RWPE2 (cell line): ENCODE measurements around the gene CKMT1B.
A peak's percentile ranks its signal among the peaks of the same experiment; 100 is the strongest.
"Not testable (repeated sequence)": the region's sequence is repeated elsewhere in the genome, so short reads cannot be mapped to it uniquely, and the experiment has no call there.

Experiments used
- ATAC-seq: fragments of 200-7000 bp; cut with Tn5 transposase; 3 replicates; pipeline ENCODE4 v1.9.1; 2021; ENCODE audit warnings: low read depth
- DNase-seq: peaks from one replicate; pipeline ENCODE4 v3.0.0-alpha.2; 2020; ENCODE audit warnings: low spot score
- H3K27ac ChIP-seq: fragments of 450-650 bp; 2 replicates; pipeline ENCODE4 v1.5.1; 2017; ENCODE audit warnings: mild to moderate bottlenecking; ENCODE audit not compliant: poor library complexity, severe bottlenecking
- H3K27me3 ChIP-seq: fragments of 250-450 bp; sonication (Bioruptor Pico); 2 replicates; pipeline ENCODE4 v1.5.1; 2021; ENCODE audit warnings: mild to moderate bottlenecking, moderate library complexity; ENCODE audit not compliant: insufficient read depth, poor library complexity, severe bottlenecking
- H3K36me3 ChIP-seq: fragments of 250-450 bp; sonication (Bioruptor Pico); 2 replicates; pipeline ENCODE4 v1.5.1; 2020; ENCODE audit warnings: low read depth, mild to moderate bottlenecking, moderate library complexity
- H3K4me1 ChIP-seq: fragments of 250-450 bp; sonication (Bioruptor Pico); 2 replicates; pipeline ENCODE4 v1.5.1; 2021; ENCODE audit warnings: mild to moderate bottlenecking, moderate library complexity; ENCODE audit not compliant: insufficient read depth, poor library complexity, severe bottlenecking
- H3K4me3 ChIP-seq: fragments of 250-450 bp; sonication (Bioruptor Pico); 2 replicates; pipeline ENCODE4 v1.5.1; 2021; ENCODE audit warnings: mild to moderate bottlenecking, moderate library complexity; ENCODE audit not compliant: severe bottlenecking
- H3K9me3 ChIP-seq: fragments of 250-450 bp; sonication (Bioruptor Pico); 2 replicates; pipeline ENCODE4 v1.5.1; 2021; ENCODE audit warnings: mild to moderate bottlenecking, moderate library complexity; ENCODE audit not compliant: severe bottlenecking
- CTCF ChIP-seq: fragments of 450-650 bp; IDR thresholded peaks from one replicate; pipeline ENCODE4 v1.5.1; 2017; ENCODE audit warnings: mild to moderate bottlenecking, moderate library complexity; ENCODE audit not compliant: poor library complexity, severe bottlenecking

The CKMT1B gene

GRCh38 chr15:43552256-43552655 lies 41.6 kb upstream of the CKMT1B start:
- no peak for DNase-seq

GRCh38 chr15:43552986-43553385 lies 40.8 kb upstream of the CKMT1B start:
- no peak for ATAC-seq
- peaks cover 56% of the 10 kb centered on the region for H3K36me3 ChIP-seq

More at GRCh38 chr15:43552256-43552655, 41.6 kb upstream of the CKMT1B start:
- TF ChIP-seq CTCF = no peak
- Histone ChIP-seq H3K36me3 (peaks cover 58% of the 10 kb centered on the region), H3K27me3 (no peaks in the 10 kb centered on the region), H3K4me1 (no peaks in the 10 kb centered on the region), H3K9me3 (no peaks in the 10 kb centered on the region), H3K4me3 (no peak overlapping the region), H3K27ac (no peak overlapping the region)
- no peak for ATAC-seq

GRCh38 chr15:43562753-43563152 lies 31.1 kb upstream of the CKMT1B start:
- not testable (repeated sequence) for H3K27ac ChIP-seq, H3K4me1 ChIP-seq, H3K27me3 ChIP-seq, DNase-seq, H3K4me3 ChIP-seq, H3K9me3 ChIP-seq, ATAC-seq
- H3K36me3 ChIP-seq = peaks cover 15% of the 10 kb centered on the region

More at GRCh38 chr15:43552986-43553385, 40.8 kb upstream of the CKMT1B start:
- H3K27ac ChIP-seq = no peak overlapping the region
- no peaks in the 10 kb centered on the region for H3K4me1 ChIP-seq
- no peaks in the 10 kb centered on the region for H3K9me3 ChIP-seq
- no peak for TF ChIP-seq CTCF
- DNase-seq = no peak
- H3K27me3 ChIP-seq = no peaks in the 10 kb centered on the region
- H3K4me3 ChIP-seq = no peak overlapping the region

- DNase-seq, H3K4me3 ChIP-seq, H3K9me3 ChIP-seq, H3K4me1 ChIP-seq, ATAC-seq, H3K36me3 ChIP-seq, H3K27me3 ChIP-seq, H3K27ac ChIP-seq: not testable (repeated sequence)
Observed at GRCh38 chr15:43563793-43564192, 30.0 kb upstream of the CKMT1B start.

GRCh38 chr15:43566615-43567014 lies 27.2 kb upstream of the CKMT1B start:
- H3K9me3 ChIP-seq, H3K27me3 ChIP-seq: not testable (repeated sequence)
- peak; percentile 74 for ATAC-seq

GRCh38 chr15:43574607-43575006 lies 19.2 kb upstream of the CKMT1B start:
- not testable (repeated sequence) for ATAC-seq, H3K27me3 ChIP-seq, H3K4me3 ChIP-seq, H3K4me1 ChIP-seq, H3K27ac ChIP-seq, H3K36me3 ChIP-seq, DNase-seq, H3K9me3 ChIP-seq

More at GRCh38 chr15:43566615-43567014, 27.2 kb upstream of the CKMT1B start:
- not testable (repeated sequence) for H3K27ac ChIP-seq, H3K4me3 ChIP-seq, H3K36me3 ChIP-seq, DNase-seq, H3K4me1 ChIP-seq

- not testable (repeated sequence) for H3K27me3 ChIP-seq, H3K4me1 ChIP-seq, H3K36me3 ChIP-seq, DNase-seq, H3K9me3 ChIP-seq, H3K4me3 ChIP-seq, H3K27ac ChIP-seq
- ATAC-seq = peak; percentile 84
Observed at GRCh38 chr15:43589778-43590466, 3.9 kb upstream of the CKMT1B start, which contains the start of gene PPIP5K1. Gene PPIP5K1, minus strand, starts transcription at chr15:43590208. Its CDS starts 5,704 bp downstream, at chr15:43584504.

- peak; percentile 19 for ATAC-seq
- H3K9me3 ChIP-seq, DNase-seq: not testable (repeated sequence)
Observed at GRCh38 chr15:43592841-43593240, 986 bp upstream of the CKMT1B start.

GRCh38 chr15:43599131-43599530 lies 5.3 kb downstream of the CKMT1B start:
- not testable (repeated sequence) for H3K27me3 ChIP-seq, H3K4me3 ChIP-seq, H3K36me3 ChIP-seq, H3K27ac ChIP-seq, H3K9me3 ChIP-seq, H3K4me1 ChIP-seq, DNase-seq, ATAC-seq

More at GRCh38 chr15:43592841-43593240, 986 bp upstream of the CKMT1B start:
- H3K27ac ChIP-seq, H3K36me3 ChIP-seq, H3K4me1 ChIP-seq, H3K27me3 ChIP-seq, H3K4me3 ChIP-seq: not testable (repeated sequence)

GRCh38 chr15:43600200-43600599 lies 6.4 kb downstream of the CKMT1B start:
- H3K27ac ChIP-seq, ATAC-seq: not testable (repeated sequence)

More at GRCh38 chr15:43600200-43600599, 6.4 kb downstream of the CKMT1B start:
- not testable (repeated sequence) for H3K36me3 ChIP-seq, H3K27me3 ChIP-seq, DNase-seq, H3K9me3 ChIP-seq, H3K4me3 ChIP-seq, H3K4me1 ChIP-seq
